ENCODE results near the gene PPM1H.
"Not testable (repeated sequence)": the region's sequence is repeated elsewhere in the genome, so short reads cannot be mapped to it uniquely, and the experiment has no call there.

Gene PPM1H

DNA sequence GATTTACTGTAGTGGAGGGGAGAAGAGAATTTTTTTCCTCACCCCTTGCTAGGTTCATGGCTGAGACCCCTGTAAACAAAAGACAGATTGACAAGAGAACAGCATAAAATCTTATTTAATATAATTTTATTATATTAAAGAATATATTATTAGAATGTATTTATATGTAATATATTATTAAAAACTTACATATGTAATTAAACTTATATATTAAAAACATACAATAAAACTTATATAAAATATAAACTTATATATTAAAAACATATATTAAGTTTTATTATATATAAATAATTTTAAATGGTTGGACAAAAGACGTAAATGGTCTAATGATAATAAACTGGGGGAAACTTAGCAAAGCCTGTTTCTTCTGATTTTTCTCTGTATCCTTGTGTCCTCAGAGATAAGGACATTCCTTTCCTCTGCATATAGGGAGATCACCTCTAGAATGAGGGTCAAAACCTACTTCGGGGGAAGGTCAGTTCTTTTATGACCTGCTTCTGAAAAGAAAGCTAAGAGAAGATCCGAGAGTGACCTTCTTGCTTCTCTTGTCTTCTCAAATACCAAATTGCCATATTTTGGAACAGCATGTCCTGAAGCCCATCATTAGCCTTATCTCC, 8.9 kb upstream of the PPM1H start:
- no peak for DNase-seq (ENCODE audit: low read depth in 2 of 2)

DNA sequence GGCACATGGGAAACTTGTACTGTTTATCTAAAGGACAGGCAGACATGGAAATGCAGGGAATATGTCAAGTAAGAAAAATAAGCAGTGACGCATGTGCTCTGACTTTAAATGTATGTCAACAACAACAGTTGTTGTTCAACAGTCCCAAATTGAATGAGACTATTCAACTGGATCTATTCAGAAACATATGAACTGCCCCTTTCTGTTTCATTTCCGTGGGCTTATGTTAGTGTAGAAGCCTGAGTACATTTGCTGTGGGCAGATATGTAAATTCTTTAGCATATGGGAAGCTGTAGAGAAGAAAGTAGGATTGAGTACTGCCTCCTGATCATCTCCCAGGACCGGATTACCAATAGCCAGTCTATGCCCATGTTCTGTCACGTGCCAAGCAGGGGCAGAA, 7.4 kb upstream of the PPM1H start:
- DNase-seq (ENCODE audit: low read depth in 2 of 2) = not testable (repeated sequence)

DNA sequence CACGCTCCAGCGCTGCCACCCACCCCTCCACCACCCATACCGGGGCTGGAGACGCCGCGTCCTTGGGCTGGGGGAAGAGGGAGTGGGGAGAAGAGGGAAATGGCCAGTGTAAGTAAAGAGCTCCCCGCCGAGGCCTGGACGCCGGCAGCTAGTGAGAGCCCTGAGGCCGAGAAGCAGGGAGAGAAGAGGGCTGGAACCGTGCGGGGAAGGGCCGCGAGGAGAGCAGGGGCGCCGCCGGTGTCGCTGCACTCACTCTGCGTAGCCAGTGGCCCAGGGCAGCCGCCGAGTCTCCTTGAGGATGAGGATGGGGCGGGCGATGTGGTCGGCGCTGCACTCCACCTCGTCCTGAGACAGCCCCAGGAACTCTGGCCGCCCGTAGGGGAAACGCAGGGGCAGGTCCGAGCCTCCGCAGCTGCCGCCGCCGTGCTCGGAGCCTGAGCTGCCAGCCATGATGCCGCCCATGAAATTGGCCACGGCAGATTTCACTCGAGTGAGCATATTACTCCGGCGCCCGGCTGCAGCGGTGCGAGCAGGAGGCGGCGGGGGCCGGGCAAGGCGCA, 631 bp downstream of the PPM1H start:
- DNase-seq (ENCODE audit: low read depth in 2 of 2) = no peak

DNA sequence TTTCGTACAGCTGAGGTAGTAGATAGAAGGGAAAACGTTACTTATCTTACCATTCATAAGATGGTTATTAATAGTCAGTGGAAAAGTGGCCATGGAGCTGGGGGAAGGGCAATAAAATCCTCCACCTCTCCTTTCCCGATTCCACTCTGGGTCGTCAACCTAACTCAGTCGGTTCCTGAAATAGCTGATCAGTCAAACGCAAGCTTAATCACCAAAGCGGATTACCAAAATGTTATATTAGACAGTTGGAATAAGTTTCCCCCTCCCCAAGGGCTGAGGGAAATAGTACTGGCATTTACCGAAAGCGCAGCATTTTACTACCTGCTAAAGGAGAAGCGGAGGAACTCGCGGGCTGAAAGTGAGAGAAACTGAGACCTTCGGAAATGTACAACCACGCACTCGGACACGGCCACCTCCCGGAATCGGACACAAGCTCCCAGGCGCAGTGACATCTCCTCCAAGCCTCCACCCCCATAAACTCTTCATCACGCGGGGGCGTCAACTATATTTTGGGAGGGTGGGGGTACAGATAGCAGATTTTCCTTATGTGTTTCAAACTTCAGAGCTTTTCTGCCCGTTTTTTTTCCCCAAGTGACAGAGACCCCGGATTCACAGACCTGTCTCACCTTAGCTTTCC, 1.2 kb downstream of the PPM1H start:
- no peak for DNase-seq (ENCODE audit: low read depth in 2 of 2)

DNA sequence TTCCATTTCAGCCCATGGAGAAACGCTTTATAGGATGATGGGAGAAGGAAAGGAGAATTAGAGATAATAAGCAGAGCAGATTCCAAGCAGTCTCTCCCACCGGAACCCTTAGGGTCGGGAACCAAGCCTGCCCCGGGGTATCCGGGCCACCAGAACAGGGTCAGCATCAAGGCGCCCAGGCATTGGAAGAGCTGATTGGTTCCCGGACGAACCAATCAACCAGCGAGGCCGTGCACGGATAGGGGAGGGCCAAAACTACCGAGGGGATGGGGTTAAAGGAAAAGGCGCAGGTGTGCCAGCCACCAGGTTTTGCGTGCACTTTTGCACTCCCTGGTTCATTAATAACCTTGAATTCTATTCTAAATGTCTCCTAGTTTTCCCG, 1.7 kb downstream of the PPM1H start:
- no peak for DNase-seq (ENCODE audit: low read depth in 2 of 2)

DNA sequence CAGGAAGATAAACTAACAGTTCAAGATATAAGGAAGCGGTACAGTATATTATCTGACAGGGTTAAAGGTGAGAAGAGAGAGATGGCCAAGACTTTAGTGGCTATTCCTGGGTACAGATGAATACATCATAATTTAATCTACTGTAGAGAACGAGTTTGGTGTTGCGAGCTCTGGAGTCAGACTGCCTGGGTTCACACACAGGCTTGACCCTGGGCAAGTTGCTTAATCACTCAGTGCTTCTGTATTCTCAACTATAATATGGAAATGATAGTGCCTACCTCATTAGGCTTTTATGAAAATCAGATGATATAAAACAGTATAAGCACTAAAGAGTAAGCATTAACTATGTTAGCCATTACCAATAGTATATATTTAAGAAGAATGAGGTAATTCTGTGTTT, 3.5 kb downstream of the PPM1H start:
- DNase-seq (ENCODE audit: low read depth in 2 of 2) = no peak

DNA sequence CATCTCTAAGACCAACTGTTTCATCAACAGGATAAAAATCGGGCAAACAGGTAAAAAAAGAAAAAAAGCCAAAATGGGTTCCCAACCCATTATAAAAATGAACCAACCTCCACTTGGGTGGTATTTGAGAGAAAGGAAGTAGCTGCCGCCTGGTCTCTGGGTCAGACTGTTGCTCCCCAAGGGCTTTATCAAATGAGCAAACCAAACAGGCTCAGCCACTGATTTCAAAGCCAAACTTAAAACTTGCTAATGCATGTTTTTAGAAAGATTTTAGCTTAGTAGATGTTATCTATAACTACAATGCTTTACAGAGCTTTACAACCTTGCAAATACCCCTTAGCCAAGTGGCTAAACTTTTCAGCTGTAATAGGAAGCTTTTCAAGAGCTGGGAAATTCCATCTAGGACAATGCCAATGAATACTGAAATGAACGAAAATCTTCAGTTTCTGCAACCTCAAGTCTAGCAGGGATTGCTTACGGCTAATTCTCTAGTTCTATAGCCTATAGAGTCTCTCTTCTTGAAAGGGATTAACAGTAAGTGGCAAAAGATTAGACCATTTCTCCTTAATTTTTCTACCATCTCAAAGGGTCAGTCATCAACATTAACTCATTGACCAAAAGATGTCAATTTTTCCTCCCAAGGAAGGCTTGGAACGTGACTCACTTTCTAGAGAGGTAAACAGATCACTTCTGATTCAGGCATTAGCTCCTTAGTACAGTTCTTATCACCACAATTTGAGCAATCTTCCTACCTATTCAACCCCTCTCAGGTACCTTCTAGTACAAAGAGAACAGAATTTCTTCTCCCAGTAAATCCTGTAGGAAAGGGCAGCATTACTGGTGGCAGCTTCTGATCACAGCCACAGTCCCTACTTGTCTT, 4.2 kb downstream of the PPM1H start:
- no peak for DNase-seq (ENCODE audit: low read depth in 2 of 2)

DNA sequence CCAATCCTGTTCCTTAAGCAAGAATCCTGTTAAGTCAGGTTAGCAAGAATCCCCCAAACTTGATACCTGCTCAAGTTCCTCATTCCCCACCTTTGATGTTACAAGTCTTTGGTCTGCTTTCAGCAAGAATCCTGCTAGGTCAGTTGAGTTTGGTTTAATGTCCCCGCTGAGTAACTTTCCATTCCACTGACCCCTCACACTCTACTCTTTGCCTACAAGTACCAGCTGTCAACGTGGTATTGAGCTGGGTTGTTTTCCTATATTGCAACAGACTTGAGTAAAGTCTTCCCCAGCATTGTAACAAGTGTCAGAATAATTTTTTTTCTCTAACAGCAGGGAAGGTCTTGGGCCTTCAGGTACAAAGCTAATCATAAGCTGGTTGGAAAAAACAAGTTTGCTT, 6.3 kb downstream of the PPM1H start:
- no peak for DNase-seq (ENCODE audit: low read depth in 2 of 2)

DNA sequence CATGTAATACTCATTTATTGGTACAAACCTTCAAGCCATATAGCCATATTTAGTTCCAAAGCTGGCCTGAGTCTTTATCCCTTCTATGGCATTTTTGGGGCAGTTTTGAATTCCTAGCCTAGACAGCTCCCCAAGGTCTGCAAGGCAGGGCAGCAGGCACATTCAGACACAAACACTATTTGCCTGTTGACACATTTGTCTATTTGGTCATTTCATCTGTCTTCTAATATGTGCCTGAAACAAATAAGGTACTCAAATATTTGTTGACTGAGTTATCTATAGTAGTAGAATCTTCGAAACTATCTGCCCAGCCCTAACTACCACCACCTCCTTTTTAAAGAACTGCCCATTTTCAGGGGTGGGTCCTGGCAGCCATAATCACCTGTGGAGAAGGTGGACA, 9.3 kb downstream of the PPM1H start:
- DNase-seq (ENCODE audit: low read depth in 2 of 2) = no peak

DNA sequence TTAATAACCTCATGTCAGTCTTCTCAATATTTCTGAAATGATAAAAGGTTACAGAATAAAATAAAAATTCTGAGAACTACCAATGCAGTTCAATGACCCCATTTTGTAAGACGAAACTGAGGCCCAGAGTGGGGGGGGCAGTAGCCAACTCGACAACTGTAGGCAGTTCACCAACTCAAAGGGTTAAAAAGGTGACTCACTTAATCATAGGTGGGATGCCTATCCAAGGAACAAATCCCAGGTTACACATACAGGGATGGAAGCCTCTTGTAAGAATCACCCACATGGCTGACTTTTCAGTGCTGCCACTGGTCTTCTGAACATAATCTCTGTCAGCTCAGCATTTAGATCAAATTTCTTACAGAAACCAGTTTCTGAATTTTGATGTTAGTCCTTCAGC, 10.9 kb downstream of the PPM1H start:
- no peak for DNase-seq (ENCODE audit: low read depth in 2 of 2)

DNA sequence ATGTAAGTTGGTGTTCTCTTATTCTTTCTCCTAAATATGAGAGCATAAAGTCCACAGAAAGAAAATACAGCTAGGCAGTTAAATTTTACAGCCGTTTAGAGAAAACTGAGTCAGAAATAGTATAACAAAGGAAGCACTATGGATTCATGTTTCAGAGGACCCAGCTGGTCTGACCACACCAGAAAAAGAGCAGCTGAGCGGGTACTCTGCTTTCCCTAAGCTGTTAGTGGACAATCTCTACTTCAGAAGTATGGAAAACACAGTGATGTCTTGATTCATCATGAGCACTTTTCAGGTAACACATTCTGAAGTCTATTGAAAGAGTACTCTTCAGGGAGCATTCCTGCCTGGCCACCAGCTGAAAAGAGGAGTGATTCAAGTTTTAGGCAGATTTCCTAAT, 12.4 kb downstream of the PPM1H start:
- no peak for DNase-seq (ENCODE audit: low read depth in 2 of 2)

DNA sequence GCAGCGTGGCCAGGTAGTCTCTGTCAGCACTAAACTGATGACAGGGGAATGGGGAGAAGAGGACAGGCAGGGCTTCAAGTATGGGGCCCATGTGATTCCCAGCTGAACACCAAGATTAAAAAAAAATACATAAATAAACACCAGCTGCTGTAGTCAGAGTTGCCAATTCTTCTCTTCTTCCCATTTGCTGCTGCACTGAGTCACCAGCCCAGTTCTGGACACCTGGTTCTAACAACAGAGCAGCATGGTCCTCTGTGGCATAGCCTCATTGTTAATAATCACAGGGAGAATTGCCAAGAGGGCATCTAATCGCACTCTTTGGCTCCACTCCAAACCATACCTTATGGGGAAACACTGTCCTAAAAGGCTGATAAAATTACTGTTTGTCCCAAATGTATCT, 15.1 kb downstream of the PPM1H start:
- DNase-seq (ENCODE audit: low read depth in 2 of 2) = no peak

DNA sequence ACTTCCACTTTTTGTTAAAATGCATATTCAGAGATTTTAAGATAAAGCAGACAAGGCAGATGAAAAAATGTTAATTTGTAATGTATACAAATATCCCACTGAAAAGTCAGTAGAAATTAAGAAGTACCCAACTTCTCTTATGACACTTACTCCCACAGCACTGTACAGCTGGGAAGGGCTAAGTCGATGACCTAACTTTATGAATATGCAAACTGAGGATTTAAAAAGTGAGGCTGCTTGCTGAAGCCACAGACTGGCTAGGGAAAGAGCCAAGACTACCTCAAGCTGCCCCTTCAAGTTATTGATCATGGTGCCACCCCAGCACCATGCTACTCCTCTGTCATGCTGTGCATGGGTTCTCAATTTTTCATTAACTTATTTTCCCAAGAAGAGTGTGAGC, 17.0 kb downstream of the PPM1H start:
- no peak for DNase-seq (ENCODE audit: low read depth in 2 of 2)

DNA sequence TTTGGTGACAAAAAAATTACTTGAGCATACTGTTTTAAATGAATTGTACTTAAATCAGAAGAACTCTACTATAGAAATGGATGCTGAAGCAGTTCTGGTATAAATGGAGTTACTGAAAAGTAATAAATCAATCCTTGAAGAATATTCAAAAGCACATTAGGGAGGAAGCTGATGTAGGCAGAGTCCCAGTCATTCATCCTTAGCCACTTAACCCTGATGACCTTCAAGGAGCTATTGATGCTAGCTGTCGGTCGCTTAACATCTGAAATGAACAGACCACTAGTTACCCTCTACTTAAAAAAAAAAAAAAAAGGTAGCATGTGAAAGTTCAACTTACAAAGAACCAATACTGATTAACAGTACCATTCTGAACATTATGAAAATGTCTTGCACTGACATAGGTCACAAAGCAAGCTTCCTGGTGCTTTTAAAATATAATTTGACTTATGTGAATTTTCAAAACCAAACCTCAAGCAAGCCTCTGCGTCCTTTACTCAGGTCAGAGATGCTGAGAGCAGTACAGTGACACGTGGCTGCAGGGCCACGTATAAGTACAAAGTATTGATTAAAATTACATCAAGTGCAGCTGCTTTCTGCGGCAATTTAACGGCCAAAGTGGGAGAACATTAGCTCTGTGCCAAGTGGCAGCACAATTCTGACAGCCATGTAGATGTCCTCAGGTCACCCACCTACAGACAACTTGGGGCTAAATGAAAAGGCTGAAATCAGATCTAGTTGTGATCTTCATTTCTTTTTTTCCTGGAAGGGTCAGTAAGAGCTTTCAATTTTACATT, 18.1 kb downstream of the PPM1H start:
- DNase-seq (ENCODE audit: low read depth in 2 of 2) = no peak

DNA sequence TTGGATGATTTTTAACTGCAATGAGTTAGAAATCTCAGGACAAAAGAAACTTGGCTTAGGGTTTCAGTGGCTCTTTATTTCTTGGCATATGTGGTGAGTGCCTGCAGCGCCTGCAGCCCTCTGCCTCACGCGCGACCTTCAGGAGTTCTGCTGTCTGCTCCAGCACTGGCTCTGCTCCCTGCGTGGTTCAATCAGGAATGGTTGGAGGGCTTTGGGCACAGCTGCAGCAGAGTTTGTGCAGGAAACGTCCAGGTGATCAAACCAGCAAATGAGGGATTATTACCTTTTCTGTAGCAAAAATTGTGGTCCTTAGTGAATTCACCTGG, 19.8 kb downstream of the PPM1H start:
- no peak for DNase-seq (ENCODE audit: low read depth in 2 of 2)

DNA sequence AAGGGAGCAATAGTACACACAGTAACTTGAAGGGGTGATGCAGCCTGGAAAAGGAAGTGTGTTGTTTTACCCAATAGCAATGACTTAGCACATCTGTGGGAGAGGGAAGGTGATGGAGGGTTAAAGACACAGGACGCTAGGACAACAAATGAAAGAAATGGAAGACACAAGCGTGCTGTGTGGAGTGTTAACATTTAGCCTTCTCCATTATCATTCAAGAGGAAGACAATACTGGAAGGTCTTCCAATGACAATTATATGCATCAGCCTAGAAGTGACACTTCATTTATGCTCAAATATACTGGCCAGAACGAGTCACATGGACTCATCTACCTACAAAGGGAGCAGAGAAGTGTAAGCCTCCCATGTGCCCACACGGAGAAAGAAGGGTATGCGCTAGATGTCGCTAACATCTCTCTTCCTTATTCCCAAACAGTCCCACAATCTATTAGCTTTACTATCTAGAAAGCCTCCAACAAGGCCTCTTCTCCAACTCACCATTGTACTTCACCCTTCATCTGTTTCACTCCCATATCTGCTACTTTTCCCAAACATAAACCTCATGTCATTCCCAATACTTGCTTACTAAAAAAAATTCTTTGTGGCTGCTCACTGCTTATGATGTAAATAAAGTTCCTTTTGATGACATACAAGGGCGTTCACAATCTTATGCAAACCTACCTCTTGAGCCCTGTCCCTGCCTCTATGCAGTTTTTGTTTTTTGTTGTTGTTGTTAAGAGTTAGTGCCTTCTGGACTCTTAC, 20.3 kb downstream of the PPM1H start:
- no peak for DNase-seq (ENCODE audit: low read depth in 2 of 2)

DNA sequence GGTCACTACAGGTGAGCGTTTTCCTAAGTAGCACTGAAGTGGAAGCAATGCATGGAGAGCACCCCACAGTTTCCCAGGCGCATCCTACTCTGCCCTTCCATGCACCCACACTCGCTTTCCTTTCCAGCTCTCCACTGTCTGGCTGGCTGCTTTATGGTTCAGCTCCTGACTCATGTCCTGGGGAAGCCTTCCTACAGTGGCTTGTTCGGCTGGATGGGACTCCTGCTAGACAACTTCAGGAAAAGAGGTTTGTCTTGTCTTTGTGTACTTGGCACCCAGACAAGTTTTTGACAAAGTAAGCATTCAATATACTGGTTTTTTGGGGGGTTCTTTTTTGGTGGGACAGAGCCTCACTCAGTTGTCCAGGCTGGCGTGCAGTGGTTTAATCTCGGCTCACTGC, 21.6 kb downstream of the PPM1H start:
- no peak for DNase-seq (ENCODE audit: low read depth in 2 of 2)

DNA sequence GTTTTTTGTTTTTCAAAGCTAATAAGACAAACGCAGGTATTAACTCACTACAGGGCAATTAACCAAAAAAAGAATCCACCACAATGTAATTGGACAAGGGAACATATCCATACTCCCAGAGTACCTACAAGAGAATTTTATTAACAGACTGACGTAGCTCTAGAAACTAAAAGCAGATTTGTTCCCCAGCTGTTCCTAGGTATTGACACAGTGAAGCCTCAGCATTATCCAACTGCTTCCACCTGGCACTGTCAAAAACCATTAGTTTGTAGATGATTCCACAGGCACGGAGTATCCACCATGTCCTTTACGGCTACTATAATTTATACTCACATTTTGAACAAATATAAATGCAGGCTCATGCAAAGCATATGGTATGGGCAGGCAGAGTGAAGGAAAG, 22.3 kb downstream of the PPM1H start:
- no peak for DNase-seq (ENCODE audit: low read depth in 2 of 2)

DNA sequence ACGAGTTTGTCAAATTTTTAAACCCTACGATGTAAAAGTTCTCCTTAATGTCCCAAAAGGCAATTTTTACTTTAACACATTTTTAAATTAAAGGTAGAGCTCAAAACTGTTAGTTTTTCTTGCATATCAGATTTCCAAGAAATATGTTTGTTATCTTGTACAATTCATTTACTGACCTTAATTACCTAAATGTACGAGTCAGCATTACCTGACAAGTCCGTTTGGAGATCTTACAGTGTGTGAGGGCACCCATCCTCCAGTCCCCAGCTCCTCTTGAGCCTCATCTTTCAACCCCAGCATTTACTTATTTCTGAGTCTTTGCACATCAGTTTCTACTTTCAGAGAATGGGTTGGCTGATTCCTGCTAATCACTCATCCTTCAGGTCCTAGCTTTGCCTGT, 23.7 kb downstream of the PPM1H start:
- DNase-seq (ENCODE audit: low read depth in 2 of 2) = no peak

DNA sequence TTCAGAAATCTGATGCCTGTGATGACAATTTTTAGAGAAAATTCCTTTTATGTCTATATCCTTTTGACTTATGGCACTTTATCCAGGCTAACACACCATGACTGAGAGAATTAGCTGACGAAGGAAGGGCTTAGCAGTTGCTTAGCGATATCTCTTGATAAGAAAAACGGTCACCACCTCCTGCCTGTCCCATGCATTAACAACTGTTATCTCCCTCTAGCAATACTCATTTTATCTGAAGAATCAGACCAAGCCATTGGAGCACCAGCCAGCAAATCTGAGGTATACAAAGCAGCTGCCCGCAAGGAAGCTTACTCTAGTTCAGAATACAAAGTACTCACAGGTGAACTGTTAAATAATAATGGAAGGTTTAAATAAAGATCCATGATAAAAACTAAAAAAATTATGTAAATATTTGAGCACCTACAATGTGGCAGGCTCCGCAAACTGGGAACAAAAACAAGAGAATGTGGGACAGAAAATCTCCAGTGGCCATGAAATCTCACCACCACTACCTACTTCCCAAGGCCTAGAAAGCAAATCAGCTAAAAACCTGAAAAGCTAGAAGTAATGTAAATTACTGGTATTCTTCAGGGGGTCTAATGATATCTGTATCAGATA, 24.3 kb downstream of the PPM1H start:
- DNase-seq (ENCODE audit: low read depth in 2 of 2) = no peak

DNA sequence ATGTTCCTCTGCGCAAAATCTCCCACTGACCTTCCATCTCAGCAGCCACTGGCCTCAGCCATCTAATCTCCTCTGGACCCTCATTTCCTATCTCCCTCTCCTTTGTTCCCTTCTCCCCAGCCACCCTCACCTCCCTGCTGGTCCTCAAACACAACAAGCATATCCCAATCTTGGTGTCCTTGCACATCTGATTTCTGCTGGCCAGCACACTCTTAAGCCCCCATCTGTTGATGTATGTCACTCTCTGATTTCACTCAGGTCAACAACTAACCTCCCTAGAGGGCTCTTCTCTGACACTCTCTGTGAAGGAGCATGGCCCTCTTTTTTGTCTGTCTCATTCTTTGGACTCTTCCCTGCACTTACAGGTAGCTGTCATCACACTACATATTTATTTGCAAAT, 25.6 kb downstream of the PPM1H start:
- no peak for DNase-seq (ENCODE audit: low read depth in 2 of 2)

All from stimulated activated CD8-positive, alpha-beta memory T cell treated with anti-CD3 and anti-CD28 coated beads, Interleukin-2, amount 100 ng/mL, for 1 hour (primary cell).